Endothelial cell of umbilical vein (primary cell): Measurements from ENCODE around the gene MGARP. TPM values are rescaled to one million over a fixed set of nuclear protein-coding genes. Genes with fewer than 3 reads are reported as not detected.

ENCODE experiments used
- BruUV-seq: library from RNA; stranded (reverse); fragments of 400-500 nt; replicated peaks from 2 replicates; lab custom pipeline; 2021; lab: Mats Ljungman, UMichigan
- CTCF ChIA-PET: fragments of 300-600, 350-600 bp; sonication (Branson Sonifier 250); formaldehyde crosslinking; loops from one replicate; lab custom pipeline; 2021; ENCODE audit warnings: antibody characterized with exemption, inconsistent platforms; lab: Charles Lee
- POLR2A ChIA-PET: fragments of 300-600, 350-600 bp; sonication (Branson Sonifier 250); formaldehyde crosslinking; loops from one replicate; lab custom pipeline; 2021; ENCODE audit warnings: antibody characterized with exemption, inconsistent platforms; lab: Charles Lee
- DNase-seq: peaks from one replicate; pipeline ENCODE4 v3.0.0-alpha.2; 2011; ENCODE audit warnings: low read depth, low spot score
- FAIRE-seq: peaks from 2 replicates; lab custom pipeline; 2011; peaks lifted over from hg19 to GRCh38; lab: Jason Lieb, UNC
- H2AFZ ChIP-seq: 2 replicates; pipeline ENCODE4 v1.6.0; 2012; ENCODE audit warnings: low read depth, low read length, control low read depth, inconsistent platforms
- H3K27ac ChIP-seq: 2 replicates; pipeline ENCODE4 v1.5.1; 2011; ENCODE audit warnings: low read depth, mild to moderate bottlenecking, control low read depth, low read length, moderate library complexity; ENCODE audit not compliant: insufficient read depth
- H3K27me3 ChIP-seq, 2 experiments: 2 replicates each; pipeline versions ENCODE4 v1.6.0 to v1.6.1; 2011; ENCODE audit warnings: low read length in 2 of 2, mixed read lengths in 1 of 2; ENCODE audit not compliant: control insufficient read depth in 2 of 2, insufficient read depth in 2 of 2
- H3K36me3 ChIP-seq, 2 experiments: 2 replicates in 1 of 2; 3 replicates in 1 of 2; pipeline ENCODE4 v1.5.1; 2011; ENCODE audit warnings: low read length in 2 of 2, mild to moderate bottlenecking in 1 of 2, moderate library complexity in 1 of 2; ENCODE audit not compliant: control insufficient read depth in 2 of 2, insufficient read depth in 2 of 2; ENCODE audit errors: extremely low read depth in 1 of 2
- H3K4me1 ChIP-seq: 3 replicates; pipeline ENCODE4 v1.5.1; 2011; ENCODE audit warnings: mild to moderate bottlenecking, low read length; ENCODE audit not compliant: control insufficient read depth, insufficient read depth; ENCODE audit errors: extremely low read depth
- H3K4me2 ChIP-seq: 2 replicates; pipeline ENCODE4 v1.6.1; 2011; ENCODE audit warnings: low read length, control low read depth, mixed read lengths; ENCODE audit not compliant: insufficient read depth
- H3K4me3 ChIP-seq, 3 experiments: fragments of 200-600 bp in 1 of 3; sonication (generic), shearing (Covaris generic) in 1 of 3; replicated peaks in 1 of 3; 2 replicates each; pipeline ENCODE4 v1.5.1; 2011 to 2016; ENCODE audit warnings: control low read depth in 3 of 3, low read length in 3 of 3, mild to moderate bottlenecking in 2 of 3, inconsistent platforms in 1 of 3, low read depth in 1 of 3, moderate library complexity in 1 of 3; ENCODE audit not compliant: insufficient read depth in 1 of 3
- H3K79me2 ChIP-seq: 2 replicates; pipeline ENCODE4 v1.6.0; 2012; ENCODE audit warnings: low read length, inconsistent platforms; ENCODE audit not compliant: control insufficient read depth, insufficient read depth
- H3K9ac ChIP-seq: replicated peaks from 2 replicates; pipeline ENCODE3; 2011; ENCODE audit warnings: low read length, control low read depth; ENCODE audit not compliant: insufficient read depth; ENCODE audit errors: extremely low read depth
- H3K9me1 ChIP-seq: replicated peaks from 3 replicates; pipeline ENCODE4 v1.6.0; 2011; ENCODE audit warnings: mild to moderate bottlenecking, low read length; ENCODE audit not compliant: control insufficient read depth, insufficient read depth; ENCODE audit errors: extremely low read depth
- H3K9me3 ChIP-seq: replicated peaks from 2 replicates; pipeline ENCODE4 v1.5.1; 2012; ENCODE audit warnings: low read length, inconsistent platforms; ENCODE audit not compliant: control insufficient read depth, insufficient read depth
- H4K20me1 ChIP-seq: replicated peaks from 2 replicates; pipeline ENCODE3; 2011; ENCODE audit warnings: mild to moderate bottlenecking, low read length; ENCODE audit not compliant: control insufficient read depth, insufficient read depth; ENCODE audit errors: extremely low read depth
- CTCF ChIP-seq, 2 donors: IDR thresholded peaks; 1 replicate in 1 of 2; 2 replicates in 1 of 2; pipeline ENCODE4 v1.5.1; 2011; ENCODE audit warnings: low read length in 2 of 2, mild to moderate bottlenecking in 2 of 2, moderate library complexity in 2 of 2, control low read depth in 1 of 2, inconsistent platforms in 1 of 2, low read depth in 1 of 2; ENCODE audit not compliant: insufficient read depth in 1 of 2; ENCODE audit errors: extremely low read depth in 1 of 2
- EZH2 ChIP-seq: IDR thresholded peaks from 2 replicates; pipeline ENCODE4 v1.6.1; 2012; ENCODE audit warnings: borderline replicate concordance, low read depth, mild to moderate bottlenecking, moderate library complexity, low read length, inconsistent platforms; ENCODE audit not compliant: severe bottlenecking
- FOS ChIP-seq: IDR thresholded peaks from 2 replicates; pipeline ENCODE4 v1.6.1; 2011; ENCODE audit warnings: mild to moderate bottlenecking, low read length, moderate library complexity, borderline replicate concordance; ENCODE audit not compliant: insufficient read depth
- GATA2 ChIP-seq: IDR thresholded peaks from 2 replicates; pipeline ENCODE4 v1.7.0; 2011; ENCODE audit warnings: low read depth, mild to moderate bottlenecking, moderate library complexity, mixed read lengths, low read length; ENCODE audit not compliant: insufficient read length, insufficient read depth
- JUN ChIP-seq: IDR thresholded peaks from 2 replicates; pipeline ENCODE4 v1.6.1; 2011; ENCODE audit warnings: borderline replicate concordance, low read depth; ENCODE audit not compliant: insufficient read length, insufficient read depth
- MAX ChIP-seq: IDR thresholded peaks from 2 replicates; pipeline ENCODE4 v1.6.1; 2011; ENCODE audit not compliant: insufficient read depth, insufficient read length
- MYC ChIP-seq: IDR thresholded peaks from one replicate; pipeline ENCODE4 v1.6.1; 2011; ENCODE audit warnings: mild to moderate bottlenecking, low read depth, low read length
- POLR2A ChIP-seq: IDR thresholded peaks from 2 replicates; pipeline ENCODE4 v1.6.1; 2012; ENCODE audit warnings: low read depth, mild to moderate bottlenecking, control low read depth, low read length
- POLR2AphosphoS5 ChIP-seq: IDR thresholded peaks from 2 replicates; pipeline ENCODE4 v1.6.1; 2012; ENCODE audit warnings: low read depth, mild to moderate bottlenecking, control low read depth, low read length, moderate library complexity; ENCODE audit not compliant: insufficient read depth
- dilution Hi-C: fragments of 300-500 bp; cut with MboI; formaldehyde crosslinking; loops from one replicate; pipeline ENCODE4 v1.15.0; 2019; ENCODE audit warnings: low sequenced_read_pairs; ENCODE audit not compliant: extremely low pct_ligation_motif_present
- intact Hi-C: fragments of 100-400 bp; cut with micrococcal nuclease; formaldehyde crosslinking; loops from one replicate; pipeline ENCODE4 v1.10.0; 2022
- polyA plus RNA-seq, 4 experiments: library from polyadenylated mRNA; depleted of rRNA in 3 of 4; stranded (reverse) in 3 of 4; unstranded in 1 of 4; fragments of >200 nt; gene quantifications; 2 replicates each; pipeline versions ENCODE4 v1.2.1 to v1.2.3, GENCODE V29; 2011 to 2012; ENCODE audit warnings: missing spikeins in 1 of 4
- total RNA-seq: library from RNA; stranded (reverse); gene quantifications from 2 replicates; pipeline ENCODE4 v1.2.3, GENCODE V29; 2021

MGARP gene
- total and polyA plus RNA-seq, 2 donors (not counting 3 experiments of a cell fraction or from before 2014, with no cell fraction given), result 25.9 to 26.6 TPM

- Histone ChIP-seq H3K36me3 (no peaks in the 10 kb centered on the region), H3K9me3 (no peaks in the 10 kb centered on the region), H3K27me3 (no peaks in the 10 kb centered on the region), H4K20me1 (no peaks in the 10 kb centered on the region), H3K4me2 (peak overlapping the region; percentile 90), H2AFZ (no peak overlapping the region), H3K79me2 (no peaks in the 10 kb centered on the region), H3K27ac (no peak overlapping the region), H3K4me3 (no peak overlapping the region), H3K9ac (peak overlapping the region; percentile 1), H3K9me1 (no peaks in the 10 kb centered on the region), H3K4me1 (peaks cover 14% of the 10 kb centered on the region)
- ChIA-PET CTCF (interaction anchor here (1.0 to 2.3 kb wide), 8 partner anchors 11 to 235 kb away, joined by 3 to 23 read pairs (median 5); partner anchors contain the start of gene NAA15), POLR2A (no interaction called here)
- no peak for FAIRE-seq
- intact Hi-C loops, result no loop called here
- dilution Hi-C loops, result no loop called here
- no peak for DNase-seq
- TF ChIP-seq JUN (no peak), EZH2 (no peak)
- no TSS peak for BruUV-seq
Observed at GRCh38 chr4:139265654-139266053, 14.4 kb downstream of the MGARP start.

- no peaks in the 10 kb centered on the region for H3K79me2 ChIP-seq
- no TSS peak for BruUV-seq
- H3K4me1 ChIP-seq, result no peaks in the 10 kb centered on the region
- no peak overlapping the region for H3K9ac ChIP-seq
- no peaks in the 10 kb centered on the region for H3K27me3 ChIP-seq
- CTCF ChIA-PET, result interaction anchor here (1.9 kb wide), 1 partner anchor 11 kb away, joined by 7 read pairs; no protein-coding TSS in a partner anchor
- TF ChIP-seq FOS (no peak), EZH2 (no peak), POLR2AphosphoS5 (no peak), GATA2 (no peak), MYC (no peak), POLR2A (no peak), JUN (no peak), MAX (no peak), CTCF (IDR thresholded peaks at IDR 0.05; ENCODE audit: extremely low read depth in 1 of 2, insufficient read depth in 1 of 2, low read depth in 1 of 2, low read length in 2 of 2) (no peak)
- dilution Hi-C loops (no loop called here), intact Hi-C loops (no loop called here)
- peaks cover 2% of the 10 kb centered on the region for H3K9me1 ChIP-seq
- no peak overlapping the region for H2AFZ ChIP-seq
- no peaks in the 10 kb centered on the region for H4K20me1 ChIP-seq
- H3K36me3 ChIP-seq, result no peaks in the 10 kb centered on the region
- H3K9me3 ChIP-seq, result no peaks in the 10 kb centered on the region
- no peak overlapping the region for H3K4me3 ChIP-seq
- DNase-seq, result no peak
- POLR2A ChIA-PET, result interaction anchor here (0.5 kb wide), 1 partner anchor 216 kb away, joined by 3 read pairs; no protein-coding TSS in a partner anchor
- H3K4me2 ChIP-seq, result no peak overlapping the region
- no peak overlapping the region for H3K27ac ChIP-seq
- FAIRE-seq, result no peak
Observed at GRCh38 chr4:139256349-139256748, 23.7 kb downstream of the MGARP start.
